Smooth muscle cell (in vitro differentiated cells): ENCODE measurements around the gene FMR1NB. TPM values are rescaled to one million over a fixed set of nuclear protein-coding genes. Genes with fewer than 3 reads are reported as not detected.

Source experiments
- DNase-seq: peaks from one replicate; lab custom pipeline; 2025; ENCODE audit not compliant: unreplicated experiment; lab: John Stamatoyannopoulos, UW
- H2AFZ ChIP-seq: fragments of 200-600 bp; sonication (generic); 2 replicates; pipeline ENCODE4 v1.6.0; 2016; ENCODE audit warnings: antibody characterized with exemption, low read depth, mild to moderate bottlenecking
- H3F3A ChIP-seq: fragments of 200-600 bp; sonication (generic); 2 replicates; pipeline ENCODE4 v1.6.0; 2017; ENCODE audit warnings: antibody characterized with exemption, low read depth
- H3K27ac ChIP-seq: fragments of 200-600 bp; sonication (generic); 2 replicates; pipeline ENCODE4 v1.5.1; 2016; ENCODE audit warnings: low read depth, mild to moderate bottlenecking
- H3K27me3 ChIP-seq: fragments of 200-600 bp; sonication (generic); 2 replicates; pipeline ENCODE4 v1.6.1; 2016; ENCODE audit warnings: low read depth, mild to moderate bottlenecking
- H3K36me3 ChIP-seq: fragments of 200-600 bp; sonication (generic); 2 replicates; pipeline ENCODE4 v1.5.1; 2016; ENCODE audit warnings: low read depth
- H3K4me1 ChIP-seq: fragments of 200-600 bp; sonication (generic); 2 replicates; pipeline ENCODE4 v1.5.1; 2016; ENCODE audit warnings: low read depth
- H3K4me2 ChIP-seq: fragments of 200-600 bp; sonication (generic); 2 replicates; pipeline ENCODE4 v1.6.0; 2016; ENCODE audit warnings: mild to moderate bottlenecking
- H3K4me3 ChIP-seq: fragments of 200-600 bp; sonication (generic); 2 replicates; pipeline ENCODE4 v1.5.1; 2016; ENCODE audit warnings: mild to moderate bottlenecking
- H3K79me2 ChIP-seq: fragments of 200-600 bp; sonication (generic); 2 replicates; pipeline ENCODE4 v1.6.0; 2016; ENCODE audit warnings: low read depth, mild to moderate bottlenecking
- H3K9ac ChIP-seq: fragments of 200-600 bp; sonication (generic); 2 replicates; pipeline ENCODE4 v1.6.0; 2016; ENCODE audit warnings: low read depth
- H3K9me3 ChIP-seq: fragments of 200-600 bp; sonication (generic); replicated peaks from 2 replicates; pipeline ENCODE4 v1.5.1; 2016; ENCODE audit warnings: low read depth
- H4K20me1 ChIP-seq: fragments of 200-600 bp; sonication (generic); 2 replicates; pipeline ENCODE4 v1.6.0; 2016; ENCODE audit warnings: low read depth
- WGBS: methylation state at CpG from one replicate; pipeline ENCODE4 v1.1.7; 2016; ENCODE audit warnings: low lambda C conversion rate; 5-methylcytosine and 5-hydroxymethylcytosine counted together
- polyA plus RNA-seq: library from polyadenylated mRNA; unstranded; fragments of >200 nt; fragmentation: Nextera tagmentation; extraction: Ambion mirVana; gene quantifications from 2 replicates; pipeline ENCODE4 v1.2.1, GENCODE V29; 2016
- total RNA-seq: library from RNA; depleted of rRNA; stranded (reverse); fragments of >200 nt; gene quantifications from 2 replicates; pipeline ENCODE4 v1.2.3, GENCODE V29; 2014
- TF ChIP-seq, protein P1 (sequence below): fragments of 200-600 bp; sonication (generic); IDR thresholded peaks from 2 replicates; pipeline ENCODE4 v1.5.1; 2017; ENCODE audit warnings: borderline replicate concordance, mild to moderate bottlenecking, antibody characterized with exemption; ENCODE audit not compliant: insufficient read depth, poor library complexity, severe bottlenecking

The FMR1NB gene
- total and polyA plus RNA-seq, 2 experiments from 2014 or later = not detected

DNA sequence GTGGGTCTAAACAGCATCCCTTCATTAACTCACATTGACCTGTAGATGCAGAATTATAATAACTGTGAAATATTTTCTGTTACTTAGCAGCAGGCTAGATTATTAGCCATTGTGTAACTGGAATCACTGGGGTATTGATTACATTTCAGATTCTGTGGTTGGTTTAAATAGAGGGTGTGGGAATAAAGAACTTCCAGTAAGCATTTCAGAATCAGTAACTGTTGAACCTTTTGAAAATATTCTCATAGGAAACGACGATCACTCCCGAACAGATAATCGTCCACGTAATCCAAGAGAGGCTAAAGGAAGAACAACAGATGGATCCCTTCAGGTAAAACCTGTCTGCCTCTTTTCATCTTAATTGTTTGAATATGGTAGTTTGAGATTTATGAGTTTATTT is 35.9 kb upstream of the FMR1NB start:
- Histone ChIP-seq H2AFZ (no peak overlapping the region), H3K4me3 (no peak overlapping the region), H3K4me2 (no peak overlapping the region), H3K27me3 (no peaks in the 10 kb centered on the region), H3K4me1 (no peaks in the 10 kb centered on the region), H4K20me1 (no peaks in the 10 kb centered on the region), H3K27ac (no peak overlapping the region), H3K79me2 (no peaks in the 10 kb centered on the region), H3K36me3 (peaks cover 11% of the 10 kb centered on the region), H3F3A (no peaks in the 10 kb centered on the region), H3K9ac (no peak overlapping the region), H3K9me3 (peaks cover 6% of the 10 kb centered on the region)
- 95% methylated on average over 5 of the region's 5 CpGs for WGBS
- no peak for DNase-seq
- TF ChIP-seq, protein P1, sequence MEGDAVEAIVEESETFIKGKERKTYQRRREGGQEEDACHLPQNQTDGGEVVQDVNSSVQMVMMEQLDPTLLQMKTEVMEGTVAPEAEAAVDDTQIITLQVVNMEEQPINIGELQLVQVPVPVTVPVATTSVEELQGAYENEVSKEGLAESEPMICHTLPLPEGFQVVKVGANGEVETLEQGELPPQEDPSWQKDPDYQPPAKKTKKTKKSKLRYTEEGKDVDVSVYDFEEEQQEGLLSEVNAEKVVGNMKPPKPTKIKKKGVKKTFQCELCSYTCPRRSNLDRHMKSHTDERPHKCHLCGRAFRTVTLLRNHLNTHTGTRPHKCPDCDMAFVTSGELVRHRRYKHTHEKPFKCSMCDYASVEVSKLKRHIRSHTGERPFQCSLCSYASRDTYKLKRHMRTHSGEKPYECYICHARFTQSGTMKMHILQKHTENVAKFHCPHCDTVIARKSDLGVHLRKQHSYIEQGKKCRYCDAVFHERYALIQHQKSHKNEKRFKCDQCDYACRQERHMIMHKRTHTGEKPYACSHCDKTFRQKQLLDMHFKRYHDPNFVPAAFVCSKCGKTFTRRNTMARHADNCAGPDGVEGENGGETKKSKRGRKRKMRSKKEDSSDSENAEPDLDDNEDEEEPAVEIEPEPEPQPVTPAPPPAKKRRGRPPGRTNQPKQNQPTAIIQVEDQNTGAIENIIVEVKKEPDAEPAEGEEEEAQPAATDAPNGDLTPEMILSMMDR = no peak

DNA sequence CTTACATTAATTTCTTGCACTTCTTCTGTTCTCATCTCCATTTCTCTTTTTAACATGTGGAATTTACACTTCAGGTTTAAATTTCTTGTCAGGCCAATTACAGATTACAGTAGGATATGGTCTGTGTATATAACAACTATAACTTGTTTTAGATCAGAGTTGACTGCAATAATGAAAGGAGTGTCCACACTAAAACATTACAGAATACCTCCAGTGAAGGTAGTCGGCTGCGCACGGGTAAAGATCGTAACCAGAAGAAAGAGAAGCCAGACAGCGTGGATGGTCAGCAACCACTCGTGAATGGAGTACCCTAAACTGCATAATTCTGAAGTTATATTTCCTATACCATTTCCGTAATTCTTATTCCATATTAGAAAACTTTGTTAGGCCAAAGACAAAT is 32.6 kb upstream of the FMR1NB start:
- H3K27me3 ChIP-seq = no peaks in the 10 kb centered on the region
- no peak overlapping the region for H3K27ac ChIP-seq
- no peak overlapping the region for H3K9ac ChIP-seq
- no peaks in the 10 kb centered on the region for H4K20me1 ChIP-seq
- H3K9me3 ChIP-seq = no peaks in the 10 kb centered on the region
- H3K79me2 ChIP-seq = no peaks in the 10 kb centered on the region
- no peak overlapping the region for H3K4me2 ChIP-seq
- 88% methylated on average over 7 of the region's 7 CpGs for WGBS
- H3K4me3 ChIP-seq = no peak overlapping the region
- TF ChIP-seq, protein P1 = no peak
- no peak overlapping the region for H2AFZ ChIP-seq
- no peaks in the 10 kb centered on the region for H3F3A ChIP-seq
- H3K36me3 ChIP-seq = peaks cover 5% of the 10 kb centered on the region
- H3K4me1 ChIP-seq = no peaks in the 10 kb centered on the region
- DNase-seq = no peak

DNA sequence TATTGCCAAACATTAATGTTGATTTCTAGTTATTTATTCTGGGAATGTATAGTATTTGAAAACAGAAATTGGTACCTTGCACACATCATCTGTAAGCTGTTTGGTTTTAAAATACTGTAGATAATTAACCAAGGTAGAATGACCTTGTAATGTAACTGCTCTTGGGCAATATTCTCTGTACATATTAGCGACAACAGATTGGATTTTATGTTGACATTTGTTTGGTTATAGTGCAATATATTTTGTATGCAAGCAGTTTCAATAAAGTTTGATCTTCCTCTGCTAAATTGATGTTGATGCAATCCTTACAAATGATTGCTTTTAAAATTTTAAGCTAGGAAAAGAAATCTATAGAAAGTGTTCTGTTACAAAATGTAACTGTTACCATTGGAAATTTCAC is 30.8 kb upstream of the FMR1NB start:
- no peak for DNase-seq
- TF ChIP-seq, protein P1 = no peak
- no peaks in the 10 kb centered on the region for H3K9me3 ChIP-seq
- no peaks in the 10 kb centered on the region for H3K79me2 ChIP-seq
- H3K36me3 ChIP-seq = peaks cover 5% of the 10 kb centered on the region
- H3K4me3 ChIP-seq = no peak overlapping the region
- H3F3A ChIP-seq = no peaks in the 10 kb centered on the region
- H3K27me3 ChIP-seq = no peaks in the 10 kb centered on the region
- 72% methylated on average over 1 of the region's 1 CpG for WGBS
- H3K9ac ChIP-seq = no peak overlapping the region
- H4K20me1 ChIP-seq = no peaks in the 10 kb centered on the region
- H3K27ac ChIP-seq = no peak overlapping the region
- no peaks in the 10 kb centered on the region for H3K4me1 ChIP-seq
- no peak overlapping the region for H3K4me2 ChIP-seq
- no peak overlapping the region for H2AFZ ChIP-seq

DNA sequence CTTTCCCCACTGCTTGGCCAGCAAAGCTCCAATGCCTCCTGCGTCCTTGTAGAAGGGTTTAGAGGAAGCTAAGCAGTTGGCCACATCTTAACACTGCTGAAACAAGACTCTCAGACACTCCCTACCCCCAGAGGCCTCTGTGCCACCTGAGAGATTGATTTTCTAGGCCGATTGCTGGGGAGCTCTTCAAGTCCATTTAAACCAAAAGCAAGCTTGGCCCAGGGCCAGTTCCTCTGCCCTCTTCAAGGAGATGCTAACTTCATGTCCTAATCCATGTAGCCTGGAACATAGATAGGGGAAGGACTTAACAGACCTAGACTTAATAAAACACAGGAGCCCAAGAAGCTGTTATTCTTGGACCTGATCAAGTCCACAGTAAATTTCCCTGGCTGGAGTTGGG is 27.2 kb upstream of the FMR1NB start:
- H4K20me1 ChIP-seq = no peaks in the 10 kb centered on the region
- DNase-seq = no peak

More for the DNA sequence above, 27.2 kb upstream of the FMR1NB start:
- Histone ChIP-seq H3K4me1 (no peaks in the 10 kb centered on the region), H3K36me3 (peaks cover 2% of the 10 kb centered on the region), H3K27me3 (no peaks in the 10 kb centered on the region), H3K4me2 (no peak overlapping the region), H3K9me3 (no peaks in the 10 kb centered on the region), H3F3A (no peaks in the 10 kb centered on the region), H3K9ac (no peak overlapping the region), H3K79me2 (no peaks in the 10 kb centered on the region), H3K27ac (no peak overlapping the region), H3K4me3 (no peak overlapping the region), H2AFZ (no peak overlapping the region)
- TF ChIP-seq, protein P1 = no peak
- WGBS = 63% methylated on average over 2 of the region's 2 CpGs
